ENCODE measurements around the gene TENM4. TPM values are rescaled to one million over a fixed set of nuclear protein-coding genes. Genes with fewer than 3 reads are reported as not detected.

TENM4 gene
- total RNA-seq, 1 experiment from 2014 or later, result 9.9 TPM

GRCh38 chr11:78846269-78846668, 594.6 kb downstream of the TENM4 start:
- Mint-ChIP-seq H3K4me1 (ENCODE audit: insufficient read depth, unreplicated experiment) (peaks cover 8% of the 10 kb centered on the region), H3K9me3 (ENCODE audit: unreplicated experiment) (no peaks in the 10 kb centered on the region), H3K27ac (ENCODE audit: low read depth, unreplicated experiment) (no peak overlapping the region), H3K27me3 (ENCODE audit: insufficient read depth, unreplicated experiment) (no peaks in the 10 kb centered on the region), H3K36me3 (ENCODE audit: insufficient read depth, unreplicated experiment) (peaks cover 4% of the 10 kb centered on the region), H3K4me3 (ENCODE audit: unreplicated experiment) (no peak overlapping the region)
- no peak for TF ChIP-seq CTCF (IDR thresholded peaks at IDR 0.05; ENCODE audit: unreplicated experiment)
- DNase-seq (ENCODE audit: unreplicated experiment), result no peak
- ChIA-PET POLR2A (no interaction called here), CTCF (no interaction called here)
- no TSS peak for BruUV-seq (replicated peaks)
- intact Hi-C loops (cut with micrococcal nuclease), result no loop called here

GRCh38 chr11:78845496-78845895, 595.3 kb downstream of the TENM4 start:
- intact Hi-C loops (cut with micrococcal nuclease), result no loop called here
- Mint-ChIP-seq H3K9me3 (ENCODE audit: unreplicated experiment) (no peaks in the 10 kb centered on the region), H3K27me3 (ENCODE audit: insufficient read depth, unreplicated experiment) (no peaks in the 10 kb centered on the region), H3K4me3 (ENCODE audit: unreplicated experiment) (no peak overlapping the region), H3K36me3 (ENCODE audit: insufficient read depth, unreplicated experiment) (peaks cover 4% of the 10 kb centered on the region), H3K4me1 (ENCODE audit: insufficient read depth, unreplicated experiment) (peaks cover 13% of the 10 kb centered on the region), H3K27ac (ENCODE audit: low read depth, unreplicated experiment) (no peak overlapping the region)
- CTCF ChIA-PET, result interaction anchor here (0.6 to 1.4 kb wide), 3 partner anchors 8 to 254 kb away, joined by 3 read pairs; no protein-coding TSS in a partner anchor
- no peak for DNase-seq (ENCODE audit: unreplicated experiment)
- POLR2A ChIA-PET, result no interaction called here
- no peak for TF ChIP-seq CTCF (IDR thresholded peaks at IDR 0.05; ENCODE audit: unreplicated experiment)
- no TSS peak for BruUV-seq (replicated peaks)

- peak overlapping the region; percentile 1 for H3K27ac Mint-ChIP-seq (ENCODE audit: low read depth, unreplicated experiment)
- H3K4me1 Mint-ChIP-seq (ENCODE audit: insufficient read depth, unreplicated experiment), result peaks cover 14% of the 10 kb centered on the region
- H3K36me3 Mint-ChIP-seq (ENCODE audit: insufficient read depth, unreplicated experiment), result peaks cover 6% of the 10 kb centered on the region
- DNase-seq (ENCODE audit: unreplicated experiment), result peak; percentile 92
- H3K4me3 Mint-ChIP-seq (ENCODE audit: unreplicated experiment), result no peak overlapping the region
- no peak for TF ChIP-seq CTCF (IDR thresholded peaks at IDR 0.05; ENCODE audit: unreplicated experiment)
- no TSS peak for BruUV-seq (replicated peaks)
- intact Hi-C loops (cut with micrococcal nuclease), result no loop called here
- no peaks in the 10 kb centered on the region for H3K9me3 Mint-ChIP-seq (ENCODE audit: unreplicated experiment)
- no peaks in the 10 kb centered on the region for H3K27me3 Mint-ChIP-seq (ENCODE audit: insufficient read depth, unreplicated experiment)
- POLR2A ChIA-PET, result no interaction called here
- CTCF ChIA-PET, result interaction anchor here (0.5 to 0.6 kb wide), 3 partner anchors 16 to 437 kb away, joined by 3 to 4 read pairs (median 3); no protein-coding TSS in a partner anchor
Measured at GRCh38 chr11:78841456-78842060, 599.3 kb downstream of the TENM4 start.

GRCh38 chr11:78840623-78841022, 600.2 kb downstream of the TENM4 start:
- intact Hi-C loops (cut with micrococcal nuclease), result no loop called here
- Mint-ChIP-seq H3K9me3 (ENCODE audit: unreplicated experiment) (no peaks in the 10 kb centered on the region), H3K4me3 (ENCODE audit: unreplicated experiment) (no peak overlapping the region)

More at GRCh38 chr11:78840623-78841022, 600.2 kb downstream of the TENM4 start:
- no TSS peak for BruUV-seq (replicated peaks)
- Mint-ChIP-seq H3K4me1 (ENCODE audit: insufficient read depth, unreplicated experiment) (peaks cover 14% of the 10 kb centered on the region), H3K27ac (ENCODE audit: low read depth, unreplicated experiment) (peak overlapping the region; percentile 1), H3K36me3 (ENCODE audit: insufficient read depth, unreplicated experiment) (peaks cover 6% of the 10 kb centered on the region), H3K27me3 (ENCODE audit: insufficient read depth, unreplicated experiment) (no peaks in the 10 kb centered on the region)
- DNase-seq (ENCODE audit: unreplicated experiment), result peak; percentile 87
- ChIA-PET POLR2A (interaction anchor here (0.5 kb wide), 1 partner anchor 1225 kb away, joined by 4 read pairs; no protein-coding TSS in a partner anchor), CTCF (interaction anchor here (0.5 to 2.2 kb wide), 10 partner anchors 10 to 569 kb away, joined by 3 to 10 read pairs (median 4); no protein-coding TSS in a partner anchor)
- no peak for TF ChIP-seq CTCF (IDR thresholded peaks at IDR 0.05; ENCODE audit: unreplicated experiment)

Measured in MCF 10A (cell line).